H1 (cell line): ENCODE measurements around the gene KCNJ16. TPM values are rescaled to one million over a fixed set of nuclear protein-coding genes. Genes with fewer than 3 reads are reported as not detected.

Experiments
- KDM1A ChIP-seq: fragments of 200-600, 300-600 bp; sonication (generic); IDR thresholded peaks from 2 replicates; pipeline ENCODE4 v1.7.1; 2016; ENCODE audit warnings: mild to moderate bottlenecking, low read length, borderline replicate concordance
- POU5F1 ChIP-seq: IDR thresholded peaks from 2 replicates; pipeline ENCODE4 v1.6.1; 2011; ENCODE audit warnings: low read depth, mild to moderate bottlenecking, low read length, moderate library complexity
- SRF ChIP-seq: IDR thresholded peaks from 2 replicates; pipeline ENCODE4 v1.6.1; 2011; ENCODE audit warnings: mild to moderate bottlenecking, low read depth, low read length, moderate library complexity
- polyA plus RNA-seq, 7 experiments: library from polyadenylated mRNA; depleted of rRNA in 3 of 7; stranded (reverse) in 5 of 7; unstranded in 2 of 7; fragments of >200 nt in 5 of 7; fragments of 200-250 nt in 2 of 7; gene quantifications; 1 replicate in 5 of 7; 2 replicates in 1 of 7; 4 replicates in 1 of 7; pipeline versions ENCODE4 v1.2.1 to v1.2.3, GENCODE V29; 2011 to 2013; ENCODE audit warnings: missing spikeins in 2 of 7, mixed read lengths in 2 of 7
- total RNA-seq: library from RNA; stranded (reverse); fragmentation: NEBNext Ultra II Directional; extraction: Animal tissue kit (Norgen Biotek cat#: 25700); gene quantifications from 2 replicates; pipeline ENCODE4 v1.2.1, GENCODE V29; 2021
- TF ChIP-seq, protein P1 (sequence below): fragments of 300-600 bp; sonication (generic); IDR thresholded peaks from 2 replicates; pipeline ENCODE4 v1.7.1; 2012; ENCODE audit warnings: low read length, moderate library complexity, mild to moderate bottlenecking, inconsistent platforms; ENCODE audit not compliant: insufficient replicate concordance

Gene KCNJ16
- total and polyA plus RNA-seq, 2 of the 8 experiments (the other 6 are each of a cell fraction or from before 2014, with no cell fraction given), result not detected

DNA sequence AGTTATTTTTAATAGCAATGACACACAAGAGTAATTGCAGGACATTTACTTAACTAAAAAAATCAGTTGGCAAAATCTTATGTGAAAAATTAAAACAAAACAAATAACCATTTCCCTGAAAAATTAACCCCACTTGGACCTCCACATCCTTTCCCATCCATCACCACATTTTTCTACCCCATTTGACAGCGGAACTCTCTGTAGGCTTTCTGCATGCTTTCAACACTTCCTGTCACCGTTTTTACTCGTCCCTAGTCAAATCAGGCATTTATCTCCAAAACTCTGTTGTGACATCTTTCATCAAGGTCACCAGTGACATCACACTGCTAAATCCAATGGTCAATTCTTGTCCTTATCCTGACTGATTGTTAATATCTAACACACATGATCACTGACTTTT lies 27.5 kb downstream of the KCNJ16 start (continued):
- TF ChIP-seq, protein P1, sequence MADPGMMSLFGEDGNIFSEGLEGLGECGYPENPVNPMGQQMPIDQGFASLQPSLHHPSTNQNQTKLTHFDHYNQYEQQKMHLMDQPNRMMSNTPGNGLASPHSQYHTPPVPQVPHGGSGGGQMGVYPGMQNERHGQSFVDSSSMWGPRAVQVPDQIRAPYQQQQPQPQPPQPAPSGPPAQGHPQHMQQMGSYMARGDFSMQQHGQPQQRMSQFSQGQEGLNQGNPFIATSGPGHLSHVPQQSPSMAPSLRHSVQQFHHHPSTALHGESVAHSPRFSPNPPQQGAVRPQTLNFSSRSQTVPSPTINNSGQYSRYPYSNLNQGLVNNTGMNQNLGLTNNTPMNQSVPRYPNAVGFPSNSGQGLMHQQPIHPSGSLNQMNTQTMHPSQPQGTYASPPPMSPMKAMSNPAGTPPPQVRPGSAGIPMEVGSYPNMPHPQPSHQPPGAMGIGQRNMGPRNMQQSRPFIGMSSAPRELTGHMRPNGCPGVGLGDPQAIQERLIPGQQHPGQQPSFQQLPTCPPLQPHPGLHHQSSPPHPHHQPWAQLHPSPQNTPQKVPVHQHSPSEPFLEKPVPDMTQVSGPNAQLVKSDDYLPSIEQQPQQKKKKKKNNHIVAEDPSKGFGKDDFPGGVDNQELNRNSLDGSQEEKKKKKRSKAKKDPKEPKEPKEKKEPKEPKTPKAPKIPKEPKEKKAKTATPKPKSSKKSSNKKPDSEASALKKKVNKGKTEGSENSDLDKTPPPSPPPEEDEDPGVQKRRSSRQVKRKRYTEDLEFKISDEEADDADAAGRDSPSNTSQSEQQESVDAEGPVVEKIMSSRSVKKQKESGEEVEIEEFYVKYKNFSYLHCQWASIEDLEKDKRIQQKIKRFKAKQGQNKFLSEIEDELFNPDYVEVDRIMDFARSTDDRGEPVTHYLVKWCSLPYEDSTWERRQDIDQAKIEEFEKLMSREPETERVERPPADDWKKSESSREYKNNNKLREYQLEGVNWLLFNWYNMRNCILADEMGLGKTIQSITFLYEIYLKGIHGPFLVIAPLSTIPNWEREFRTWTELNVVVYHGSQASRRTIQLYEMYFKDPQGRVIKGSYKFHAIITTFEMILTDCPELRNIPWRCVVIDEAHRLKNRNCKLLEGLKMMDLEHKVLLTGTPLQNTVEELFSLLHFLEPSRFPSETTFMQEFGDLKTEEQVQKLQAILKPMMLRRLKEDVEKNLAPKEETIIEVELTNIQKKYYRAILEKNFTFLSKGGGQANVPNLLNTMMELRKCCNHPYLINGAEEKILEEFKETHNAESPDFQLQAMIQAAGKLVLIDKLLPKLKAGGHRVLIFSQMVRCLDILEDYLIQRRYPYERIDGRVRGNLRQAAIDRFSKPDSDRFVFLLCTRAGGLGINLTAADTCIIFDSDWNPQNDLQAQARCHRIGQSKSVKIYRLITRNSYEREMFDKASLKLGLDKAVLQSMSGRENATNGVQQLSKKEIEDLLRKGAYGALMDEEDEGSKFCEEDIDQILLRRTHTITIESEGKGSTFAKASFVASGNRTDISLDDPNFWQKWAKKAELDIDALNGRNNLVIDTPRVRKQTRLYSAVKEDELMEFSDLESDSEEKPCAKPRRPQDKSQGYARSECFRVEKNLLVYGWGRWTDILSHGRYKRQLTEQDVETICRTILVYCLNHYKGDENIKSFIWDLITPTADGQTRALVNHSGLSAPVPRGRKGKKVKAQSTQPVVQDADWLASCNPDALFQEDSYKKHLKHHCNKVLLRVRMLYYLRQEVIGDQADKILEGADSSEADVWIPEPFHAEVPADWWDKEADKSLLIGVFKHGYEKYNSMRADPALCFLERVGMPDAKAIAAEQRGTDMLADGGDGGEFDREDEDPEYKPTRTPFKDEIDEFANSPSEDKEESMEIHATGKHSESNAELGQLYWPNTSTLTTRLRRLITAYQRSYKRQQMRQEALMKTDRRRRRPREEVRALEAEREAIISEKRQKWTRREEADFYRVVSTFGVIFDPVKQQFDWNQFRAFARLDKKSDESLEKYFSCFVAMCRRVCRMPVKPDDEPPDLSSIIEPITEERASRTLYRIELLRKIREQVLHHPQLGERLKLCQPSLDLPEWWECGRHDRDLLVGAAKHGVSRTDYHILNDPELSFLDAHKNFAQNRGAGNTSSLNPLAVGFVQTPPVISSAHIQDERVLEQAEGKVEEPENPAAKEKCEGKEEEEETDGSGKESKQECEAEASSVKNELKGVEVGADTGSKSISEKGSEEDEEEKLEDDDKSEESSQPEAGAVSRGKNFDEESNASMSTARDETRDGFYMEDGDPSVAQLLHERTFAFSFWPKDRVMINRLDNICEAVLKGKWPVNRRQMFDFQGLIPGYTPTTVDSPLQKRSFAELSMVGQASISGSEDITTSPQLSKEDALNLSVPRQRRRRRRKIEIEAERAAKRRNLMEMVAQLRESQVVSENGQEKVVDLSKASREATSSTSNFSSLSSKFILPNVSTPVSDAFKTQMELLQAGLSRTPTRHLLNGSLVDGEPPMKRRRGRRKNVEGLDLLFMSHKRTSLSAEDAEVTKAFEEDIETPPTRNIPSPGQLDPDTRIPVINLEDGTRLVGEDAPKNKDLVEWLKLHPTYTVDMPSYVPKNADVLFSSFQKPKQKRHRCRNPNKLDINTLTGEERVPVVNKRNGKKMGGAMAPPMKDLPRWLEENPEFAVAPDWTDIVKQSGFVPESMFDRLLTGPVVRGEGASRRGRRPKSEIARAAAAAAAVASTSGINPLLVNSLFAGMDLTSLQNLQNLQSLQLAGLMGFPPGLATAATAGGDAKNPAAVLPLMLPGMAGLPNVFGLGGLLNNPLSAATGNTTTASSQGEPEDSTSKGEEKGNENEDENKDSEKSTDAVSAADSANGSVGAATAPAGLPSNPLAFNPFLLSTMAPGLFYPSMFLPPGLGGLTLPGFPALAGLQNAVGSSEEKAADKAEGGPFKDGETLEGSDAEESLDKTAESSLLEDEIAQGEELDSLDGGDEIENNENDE, result no peak
- TF ChIP-seq SRF (no peak), KDM1A (no peak), POU5F1 (no peak)
